Neural cell (in vitro differentiated cells): Measurements from ENCODE around the gene TNIP1. TPM values are rescaled to one million over a fixed set of nuclear protein-coding genes. Genes with fewer than 3 reads are reported as not detected.

ENCODE experiments used
- H2AFZ ChIP-seq: fragments of 200-600, 300-800 bp; sonication (generic), shearing (Covaris generic); 2 replicates; pipeline ENCODE4 v1.6.0; 2014; ENCODE audit warnings: low read depth, mild to moderate bottlenecking, antibody characterized with exemption, low read length, moderate library complexity
- H3F3A ChIP-seq: fragments of 200-600 bp; shearing (Covaris generic); 2 replicates; pipeline ENCODE4 v1.6.1; 2016; ENCODE audit warnings: mild to moderate bottlenecking, moderate library complexity, mixed read lengths, antibody characterized with exemption, low read length; ENCODE audit not compliant: insufficient read depth, poor library complexity, severe bottlenecking
- H3K27ac ChIP-seq: fragments of 200-600, 300-800 bp; sonication (generic), shearing (Covaris generic); 2 replicates; pipeline ENCODE4 v1.5.1; 2014; ENCODE audit warnings: mild to moderate bottlenecking, low read length, moderate library complexity
- H3K27me3 ChIP-seq: fragments of 300-800, 200-600 bp; sonication (generic), shearing (Covaris generic); 2 replicates; pipeline ENCODE4 v1.6.0; 2014; ENCODE audit warnings: mild to moderate bottlenecking, low read depth, low read length, moderate library complexity; ENCODE audit not compliant: insufficient read depth
- H3K36me3 ChIP-seq: fragments of 300-800, 200-600 bp; sonication (generic), shearing (Covaris generic); 2 replicates; pipeline ENCODE4 v1.5.1; 2014; ENCODE audit warnings: mild to moderate bottlenecking, antibody characterized with exemption, low read length, moderate library complexity; ENCODE audit not compliant: insufficient read depth
- H3K4me2 ChIP-seq: fragments of 300-800, 200-600 bp; sonication (generic), shearing (Covaris generic); 2 replicates; pipeline ENCODE4 v1.6.0; 2014; ENCODE audit warnings: mild to moderate bottlenecking, low read length
- H3K4me3 ChIP-seq: fragments of 300-800, 200-600 bp; sonication (generic), shearing (Covaris generic); 2 replicates; pipeline ENCODE4 v1.5.1; 2014; ENCODE audit warnings: mild to moderate bottlenecking, low read length, moderate library complexity
- H3K79me2 ChIP-seq: fragments of 200-600 bp; shearing (Covaris generic); replicated peaks from 2 replicates; pipeline ENCODE4 v1.6.0; 2014; ENCODE audit warnings: mild to moderate bottlenecking, low read length, moderate library complexity; ENCODE audit not compliant: insufficient read depth
- H3K9ac ChIP-seq: fragments of 300-800, 200-600 bp; sonication (generic), shearing (Covaris generic); 2 replicates; pipeline ENCODE4 v1.6.1; 2016; ENCODE audit warnings: mild to moderate bottlenecking, low read length, mixed read lengths
- H3K9me2 ChIP-seq: fragments of 200-600 bp; shearing (Covaris generic); 2 replicates; pipeline ENCODE4 v1.6.1; 2016; ENCODE audit warnings: mild to moderate bottlenecking, low read length, mixed read lengths; ENCODE audit not compliant: insufficient read depth
- H3K9me3 ChIP-seq: fragments of 200-600, 300-800 bp; sonication (generic), shearing (Covaris generic); 2 replicates; pipeline ENCODE4 v1.6.1; 2016; ENCODE audit warnings: mild to moderate bottlenecking, mixed run types, low read length, moderate library complexity, mixed read lengths
- H4K20me1 ChIP-seq: fragments of 200-600 bp; shearing (Covaris generic); 2 replicates; pipeline ENCODE4 v1.6.1; 2016; ENCODE audit warnings: mild to moderate bottlenecking, mixed run types; ENCODE audit not compliant: insufficient read depth
- EP300 ChIP-seq: fragments of 450-650 bp; conservative IDR thresholded peaks from 2 replicates; pipeline ENCODE4 v1.6.1; 2014; ENCODE audit warnings: antibody characterized with exemption, mild to moderate bottlenecking, moderate library complexity; ENCODE audit not compliant: poor library complexity, severe bottlenecking
- EZH2 ChIP-seq: fragments of 200-600, 300-800 bp; shearing (Covaris generic), sonication (generic); IDR thresholded peaks from 2 replicates; pipeline ENCODE4 v1.6.1; 2014; ENCODE audit warnings: antibody characterized with exemption, low read length, borderline replicate concordance, mild to moderate bottlenecking; ENCODE audit not compliant: insufficient read depth, poor library complexity, severe bottlenecking
- MXI1 ChIP-seq: fragments of 450-650 bp; conservative IDR thresholded peaks from 2 replicates; pipeline ENCODE4 v1.6.1; 2014; ENCODE audit warnings: antibody characterized with exemption, mild to moderate bottlenecking; ENCODE audit not compliant: poor library complexity, severe bottlenecking
- POLR2AphosphoS5 ChIP-seq: IDR thresholded peaks from 2 replicates; pipeline ENCODE4 v1.6.1; 2012
- RAD21 ChIP-seq: fragments of 450-650 bp; conservative IDR thresholded peaks from 2 replicates; pipeline ENCODE4 v1.6.1; 2014; ENCODE audit warnings: antibody characterized with exemption, mild to moderate bottlenecking, moderate library complexity
- SMC3 ChIP-seq: fragments of 450-650 bp; conservative IDR thresholded peaks from 2 replicates; pipeline ENCODE4 v1.6.1; 2014; ENCODE audit warnings: antibody characterized with exemption, mild to moderate bottlenecking, moderate library complexity; ENCODE audit not compliant: poor library complexity
- TAF1 ChIP-seq: IDR thresholded peaks from 2 replicates; pipeline ENCODE4 v1.6.1; 2012; ENCODE audit warnings: low read depth
- polyA plus RNA-seq: library from polyadenylated mRNA; depleted of rRNA; stranded (reverse); fragments of >200 nt; gene quantifications from 2 replicates; pipeline ENCODE4 v1.2.3, GENCODE V29; 2014
- TF ChIP-seq, protein P1 (sequence below): fragments of 450-650 bp; IDR thresholded peaks from 2 replicates; pipeline ENCODE4 v1.5.1; 2014; ENCODE audit warnings: antibody characterized with exemption, mild to moderate bottlenecking, moderate library complexity; ENCODE audit not compliant: poor library complexity, severe bottlenecking
- TF ChIP-seq, protein P2 (sequence below): IDR thresholded peaks from 2 replicates; pipeline ENCODE4 v1.6.1; 2012; ENCODE audit warnings: borderline replicate concordance

The TNIP1 gene
- polyA plus RNA-seq, 1 donor from 2014 or later = 3.3 TPM

DNA sequence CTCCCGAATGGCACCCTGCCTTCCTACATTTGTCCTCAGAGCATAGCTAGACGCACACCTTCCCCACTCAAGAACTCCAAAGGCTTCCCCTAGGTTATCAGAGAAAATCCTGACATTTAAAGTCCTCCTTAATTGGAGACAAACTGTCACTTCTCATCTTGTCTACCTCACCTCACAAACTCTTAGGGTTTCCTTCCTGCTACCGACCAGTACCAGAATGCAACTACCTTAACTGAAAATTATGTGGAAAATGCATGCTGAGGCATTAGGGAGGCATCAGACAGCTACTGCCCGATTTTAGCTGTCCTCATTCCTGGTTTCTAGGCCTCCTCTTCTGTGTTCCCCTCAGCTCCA lies 17.9 kb upstream of the TNIP1 start:
- TF ChIP-seq POLR2AphosphoS5 = no peak
- TF ChIP-seq SMC3 = no peak
- no peak for TF ChIP-seq MXI1
- TF ChIP-seq, protein P1, sequence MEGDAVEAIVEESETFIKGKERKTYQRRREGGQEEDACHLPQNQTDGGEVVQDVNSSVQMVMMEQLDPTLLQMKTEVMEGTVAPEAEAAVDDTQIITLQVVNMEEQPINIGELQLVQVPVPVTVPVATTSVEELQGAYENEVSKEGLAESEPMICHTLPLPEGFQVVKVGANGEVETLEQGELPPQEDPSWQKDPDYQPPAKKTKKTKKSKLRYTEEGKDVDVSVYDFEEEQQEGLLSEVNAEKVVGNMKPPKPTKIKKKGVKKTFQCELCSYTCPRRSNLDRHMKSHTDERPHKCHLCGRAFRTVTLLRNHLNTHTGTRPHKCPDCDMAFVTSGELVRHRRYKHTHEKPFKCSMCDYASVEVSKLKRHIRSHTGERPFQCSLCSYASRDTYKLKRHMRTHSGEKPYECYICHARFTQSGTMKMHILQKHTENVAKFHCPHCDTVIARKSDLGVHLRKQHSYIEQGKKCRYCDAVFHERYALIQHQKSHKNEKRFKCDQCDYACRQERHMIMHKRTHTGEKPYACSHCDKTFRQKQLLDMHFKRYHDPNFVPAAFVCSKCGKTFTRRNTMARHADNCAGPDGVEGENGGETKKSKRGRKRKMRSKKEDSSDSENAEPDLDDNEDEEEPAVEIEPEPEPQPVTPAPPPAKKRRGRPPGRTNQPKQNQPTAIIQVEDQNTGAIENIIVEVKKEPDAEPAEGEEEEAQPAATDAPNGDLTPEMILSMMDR = no peak
- TF ChIP-seq TAF1 = no peak
- TF ChIP-seq, protein P2, sequence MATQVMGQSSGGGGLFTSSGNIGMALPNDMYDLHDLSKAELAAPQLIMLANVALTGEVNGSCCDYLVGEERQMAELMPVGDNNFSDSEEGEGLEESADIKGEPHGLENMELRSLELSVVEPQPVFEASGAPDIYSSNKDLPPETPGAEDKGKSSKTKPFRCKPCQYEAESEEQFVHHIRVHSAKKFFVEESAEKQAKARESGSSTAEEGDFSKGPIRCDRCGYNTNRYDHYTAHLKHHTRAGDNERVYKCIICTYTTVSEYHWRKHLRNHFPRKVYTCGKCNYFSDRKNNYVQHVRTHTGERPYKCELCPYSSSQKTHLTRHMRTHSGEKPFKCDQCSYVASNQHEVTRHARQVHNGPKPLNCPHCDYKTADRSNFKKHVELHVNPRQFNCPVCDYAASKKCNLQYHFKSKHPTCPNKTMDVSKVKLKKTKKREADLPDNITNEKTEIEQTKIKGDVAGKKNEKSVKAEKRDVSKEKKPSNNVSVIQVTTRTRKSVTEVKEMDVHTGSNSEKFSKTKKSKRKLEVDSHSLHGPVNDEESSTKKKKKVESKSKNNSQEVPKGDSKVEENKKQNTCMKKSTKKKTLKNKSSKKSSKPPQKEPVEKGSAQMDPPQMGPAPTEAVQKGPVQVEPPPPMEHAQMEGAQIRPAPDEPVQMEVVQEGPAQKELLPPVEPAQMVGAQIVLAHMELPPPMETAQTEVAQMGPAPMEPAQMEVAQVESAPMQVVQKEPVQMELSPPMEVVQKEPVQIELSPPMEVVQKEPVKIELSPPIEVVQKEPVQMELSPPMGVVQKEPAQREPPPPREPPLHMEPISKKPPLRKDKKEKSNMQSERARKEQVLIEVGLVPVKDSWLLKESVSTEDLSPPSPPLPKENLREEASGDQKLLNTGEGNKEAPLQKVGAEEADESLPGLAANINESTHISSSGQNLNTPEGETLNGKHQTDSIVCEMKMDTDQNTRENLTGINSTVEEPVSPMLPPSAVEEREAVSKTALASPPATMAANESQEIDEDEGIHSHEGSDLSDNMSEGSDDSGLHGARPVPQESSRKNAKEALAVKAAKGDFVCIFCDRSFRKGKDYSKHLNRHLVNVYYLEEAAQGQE = no peak
- no peak for TF ChIP-seq EZH2
- TF ChIP-seq RAD21 = no peak
- no peak for TF ChIP-seq EP300
- Histone ChIP-seq H3F3A (no peaks in the 10 kb centered on the region), H3K36me3 (peaks cover 12% of the 10 kb centered on the region), H3K9me2 (no peaks in the 10 kb centered on the region), H3K9me3 (no peaks in the 10 kb centered on the region), H2AFZ (no peak overlapping the region), H3K4me3 (no peak overlapping the region), H3K9ac (no peak overlapping the region), H3K27me3 (no peaks in the 10 kb centered on the region), H3K27ac (no peak overlapping the region), H4K20me1 (no peaks in the 10 kb centered on the region), H3K79me2 (no peaks in the 10 kb centered on the region), H3K4me2 (no peak overlapping the region)

DNA sequence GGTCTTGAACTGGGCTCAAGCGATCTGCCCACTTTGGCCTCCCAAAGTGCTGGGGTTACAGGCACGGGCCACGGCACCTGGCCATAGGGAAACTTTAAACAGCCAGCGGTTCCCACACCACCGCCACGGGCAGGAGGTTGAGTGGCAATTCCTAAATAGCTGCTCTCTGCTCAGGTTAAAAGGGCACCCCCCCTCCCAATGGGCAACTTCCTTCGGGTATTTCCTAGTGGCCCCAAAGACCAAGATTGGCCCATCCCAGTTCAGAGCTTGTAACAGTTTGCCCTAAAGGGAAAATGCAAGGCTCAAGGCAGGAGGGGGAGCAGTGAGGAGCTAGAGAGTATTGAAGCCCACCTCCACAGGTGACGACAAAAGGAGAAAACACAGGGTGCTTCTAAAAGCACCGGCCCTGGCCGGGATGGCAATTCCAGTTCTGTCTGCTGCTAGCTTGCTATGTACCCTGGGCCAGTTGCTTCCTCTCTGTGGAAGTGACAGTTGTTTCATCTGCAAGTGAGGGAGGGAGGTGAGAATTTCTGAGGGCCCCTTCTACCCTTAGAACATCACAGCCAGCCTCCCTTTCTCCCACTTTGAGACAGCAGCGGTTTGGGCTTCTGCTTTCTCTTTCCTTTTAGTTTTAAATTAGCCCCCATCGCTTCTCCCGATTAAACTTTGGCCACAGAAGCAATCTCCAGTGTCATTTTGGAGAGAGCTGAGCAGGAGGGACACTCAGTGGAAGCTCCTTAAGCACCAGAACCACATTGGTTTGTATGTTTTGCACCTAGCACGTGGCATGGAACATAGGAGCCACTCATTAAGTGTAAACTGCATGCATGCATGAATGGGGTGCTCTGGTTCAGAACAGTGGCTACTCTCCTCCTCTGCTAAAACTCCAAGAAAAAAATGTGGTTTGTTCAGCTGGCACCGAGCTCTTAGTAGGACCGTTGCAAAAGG lies 17.3 kb upstream of the TNIP1 start:
- TF ChIP-seq MXI1 (no peak), TAF1 (no peak), POLR2AphosphoS5 (no peak), RAD21 (no peak), EP300 (no peak), SMC3 (no peak), EZH2 (no peak)
- TF ChIP-seq, protein P1 = no peak
- TF ChIP-seq, protein P2 = no peak
- no peaks in the 10 kb centered on the region for H3F3A ChIP-seq

More for the DNA sequence above, 17.3 kb upstream of the TNIP1 start:
- Histone ChIP-seq H3K27me3 (no peaks in the 10 kb centered on the region), H3K9me2 (no peaks in the 10 kb centered on the region), H3K4me3 (no peak overlapping the region), H2AFZ (no peak overlapping the region), H3K9me3 (no peaks in the 10 kb centered on the region), H3K79me2 (no peaks in the 10 kb centered on the region), H3K36me3 (peaks cover 6% of the 10 kb centered on the region), H3K27ac (no peak overlapping the region), H3K4me2 (no peak overlapping the region), H3K9ac (no peak overlapping the region), H4K20me1 (no peaks in the 10 kb centered on the region)
